ENCODE data around the gene MRFAP1L1.
"Not testable (repeated sequence)": the region's sequence is repeated elsewhere in the genome, so short reads cannot be mapped to it uniquely, and the experiment has no call there.

Gene MRFAP1L1

DNA sequence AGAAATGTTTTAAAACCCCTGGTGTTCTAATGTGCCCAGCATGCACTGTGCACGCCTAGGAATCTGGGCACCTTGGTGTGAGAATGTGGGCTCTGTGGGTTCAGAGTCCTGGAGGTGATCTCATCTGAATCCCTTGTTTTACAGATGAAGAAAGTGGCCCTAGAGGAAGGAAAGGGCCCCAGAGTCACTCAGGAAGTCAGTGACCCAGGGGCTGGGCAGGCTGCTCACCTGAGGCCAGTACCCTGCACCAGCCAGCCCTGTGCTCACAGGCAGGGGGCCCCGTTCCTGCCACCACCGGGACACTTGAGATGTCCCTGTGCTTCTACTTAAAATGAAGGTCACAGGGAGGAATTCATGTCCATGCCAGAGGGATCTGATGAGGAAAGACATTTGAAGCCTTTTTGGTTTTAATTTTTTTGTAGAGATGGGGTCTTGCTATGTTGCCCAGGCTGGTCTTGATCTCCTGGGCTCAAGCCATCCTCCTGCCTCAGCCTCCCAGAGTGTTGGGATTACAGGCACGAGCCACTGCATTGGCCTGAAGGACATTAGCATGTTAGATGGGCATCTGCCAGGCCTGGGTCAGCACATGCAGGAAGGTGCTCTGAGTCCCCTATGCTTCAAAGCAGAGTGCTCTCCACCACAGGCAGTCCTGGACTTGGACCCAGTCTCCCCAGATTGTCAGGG lies 23.4 kb downstream of the MRFAP1L1 start:
- DNase-seq: no peak

DNA sequence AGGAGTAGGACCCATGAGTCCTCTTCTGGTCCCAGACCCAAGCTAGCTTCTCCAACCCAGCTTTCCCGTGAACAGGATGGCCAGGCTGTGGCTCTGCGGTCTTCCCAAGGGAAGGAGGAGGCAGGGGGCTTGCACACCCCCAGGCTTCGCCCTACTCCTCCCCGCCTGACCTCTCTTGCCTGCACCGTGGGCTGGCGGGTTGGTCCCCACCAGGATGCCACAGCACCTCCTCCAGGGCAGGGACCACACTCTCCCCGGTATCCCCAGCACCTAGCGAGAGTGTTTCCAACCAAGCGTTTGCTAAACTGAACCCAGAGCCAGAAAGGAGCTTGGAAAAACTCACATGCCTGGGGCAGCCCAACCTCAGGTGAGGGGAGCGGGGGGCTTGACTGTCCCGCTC lies 25.0 kb downstream of the MRFAP1L1 start:
- no peak for DNase-seq

DNA sequence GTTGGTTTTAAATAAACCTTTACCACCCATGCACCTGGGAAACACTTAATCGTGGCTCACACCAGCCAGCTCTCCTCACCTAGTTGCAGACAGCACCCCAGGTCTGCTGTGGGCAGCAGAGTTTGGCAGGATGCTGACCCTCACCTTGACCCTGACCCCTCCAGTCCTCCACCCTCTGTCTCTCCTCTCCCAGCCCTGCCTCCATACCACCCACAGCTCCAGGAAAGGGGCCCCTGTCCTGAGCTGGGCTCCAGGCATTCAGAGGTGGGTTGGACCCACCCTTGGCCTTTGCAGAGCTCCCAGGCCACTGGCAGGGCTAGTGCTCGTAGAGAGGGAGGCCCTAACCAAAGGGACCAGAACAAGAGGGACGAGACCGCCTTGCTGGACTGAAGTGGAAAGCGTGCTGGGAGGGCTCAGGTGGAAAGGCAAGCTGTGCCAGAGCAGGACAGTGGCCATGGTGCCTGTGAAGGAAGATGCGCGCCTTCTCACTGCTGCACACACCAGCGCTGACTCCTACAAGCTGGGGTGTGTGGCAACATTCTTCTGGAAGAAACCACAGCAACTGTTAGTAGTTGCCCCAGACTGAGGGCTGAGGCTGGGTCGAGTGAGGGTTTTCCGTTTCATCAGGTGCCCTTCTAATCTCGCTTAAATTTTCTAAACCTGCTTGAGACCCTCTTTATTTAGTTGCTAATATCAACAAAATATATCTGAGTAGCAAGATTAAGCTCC lies 26.6 kb downstream of the MRFAP1L1 start:
- DNase-seq: no peak

DNA sequence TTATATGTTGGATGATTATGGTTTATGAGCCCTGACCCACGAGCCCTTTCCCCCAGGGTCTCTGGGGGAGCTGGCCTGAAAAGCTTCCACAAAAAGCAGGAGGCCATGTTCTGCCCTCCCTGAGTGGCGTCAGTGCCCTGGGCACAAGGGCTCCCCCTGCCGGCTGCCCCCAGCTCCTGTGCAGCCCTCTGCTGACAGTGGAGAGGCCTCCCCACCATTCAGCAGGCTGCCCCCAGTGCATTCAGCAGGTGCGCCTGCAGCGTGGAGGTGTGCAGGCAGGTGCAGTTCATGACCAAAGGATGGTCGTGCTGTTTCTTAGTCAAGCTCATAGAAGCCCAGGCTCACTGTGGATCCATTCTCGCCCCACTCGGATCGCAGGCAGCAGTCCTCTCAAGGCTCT lies 28.5 kb downstream of the MRFAP1L1 start:
- no peak for DNase-seq

DNA sequence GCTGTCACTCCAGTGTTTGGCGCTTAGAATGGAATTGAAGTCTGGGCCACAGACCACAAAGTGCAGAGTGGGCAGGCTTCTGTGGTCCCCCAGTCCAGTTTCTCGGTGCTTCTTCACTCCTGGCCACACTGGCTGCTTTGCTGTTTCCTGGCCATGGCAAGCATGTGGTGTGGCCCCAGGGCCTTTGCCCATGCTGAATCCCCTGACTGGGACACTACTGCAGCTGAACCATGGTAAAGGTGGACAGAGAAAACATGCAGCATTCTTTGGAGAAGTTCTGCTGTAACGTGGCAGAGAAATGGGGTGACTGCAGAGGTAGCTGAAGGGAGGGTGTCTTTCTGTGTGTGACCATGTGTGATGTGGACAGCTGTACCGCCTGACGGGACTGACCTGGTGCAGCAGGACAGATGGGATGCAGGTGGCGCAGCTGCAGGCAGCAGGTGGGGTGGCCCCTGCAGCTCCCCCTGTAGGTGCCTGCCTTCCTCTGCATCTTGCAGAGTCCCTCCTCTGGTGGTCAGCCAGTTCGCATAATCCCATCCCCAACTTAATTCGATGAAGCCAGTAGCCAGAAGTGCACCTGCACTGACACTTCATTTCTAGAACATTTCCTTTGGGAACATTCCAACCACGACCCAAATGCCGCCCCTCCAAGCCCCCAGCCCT lies 29.2 kb downstream of the MRFAP1L1 start:
- no peak for DNase-seq

DNA sequence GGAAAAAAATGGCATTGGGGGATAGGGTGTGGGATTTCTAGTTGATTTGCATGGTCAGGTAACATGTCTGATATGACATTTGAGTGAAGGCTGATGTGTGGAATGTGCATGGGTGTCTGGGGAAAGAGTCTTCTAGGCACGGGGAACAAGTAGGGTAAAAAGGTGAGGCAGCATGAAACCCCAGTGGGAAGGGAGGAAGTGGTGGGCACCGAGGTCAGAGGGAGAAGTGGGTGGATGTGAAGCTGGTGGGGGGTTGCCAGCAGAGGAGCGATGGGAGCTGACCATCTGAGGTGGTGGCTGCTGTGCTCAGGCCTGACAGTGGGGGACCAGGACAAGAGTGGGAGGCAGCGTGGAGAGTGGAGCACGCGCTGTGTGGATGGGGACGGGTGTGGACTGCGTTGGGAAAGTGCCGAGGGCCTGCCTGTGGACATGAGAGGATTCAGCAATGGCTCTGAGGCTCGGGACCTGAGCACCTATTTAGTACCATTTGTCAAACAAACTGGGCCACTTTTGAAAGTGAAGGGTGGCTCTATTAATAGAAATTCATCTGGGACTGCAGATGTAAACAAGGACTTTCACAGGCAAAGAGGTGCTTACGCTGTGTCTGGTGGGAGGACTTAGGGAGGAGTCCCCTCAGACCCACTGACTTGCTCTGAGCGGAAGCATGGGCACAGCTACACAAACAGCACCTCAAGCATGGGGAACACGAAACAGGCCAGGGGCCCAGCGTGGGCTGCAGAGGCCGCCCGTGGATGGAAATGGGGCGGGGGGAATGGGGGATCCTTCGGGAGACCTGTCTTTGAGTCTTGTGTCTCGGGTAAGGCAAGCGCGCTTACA lies 32.7 kb downstream of the MRFAP1L1 start:
- DNase-seq: no peak

DNA sequence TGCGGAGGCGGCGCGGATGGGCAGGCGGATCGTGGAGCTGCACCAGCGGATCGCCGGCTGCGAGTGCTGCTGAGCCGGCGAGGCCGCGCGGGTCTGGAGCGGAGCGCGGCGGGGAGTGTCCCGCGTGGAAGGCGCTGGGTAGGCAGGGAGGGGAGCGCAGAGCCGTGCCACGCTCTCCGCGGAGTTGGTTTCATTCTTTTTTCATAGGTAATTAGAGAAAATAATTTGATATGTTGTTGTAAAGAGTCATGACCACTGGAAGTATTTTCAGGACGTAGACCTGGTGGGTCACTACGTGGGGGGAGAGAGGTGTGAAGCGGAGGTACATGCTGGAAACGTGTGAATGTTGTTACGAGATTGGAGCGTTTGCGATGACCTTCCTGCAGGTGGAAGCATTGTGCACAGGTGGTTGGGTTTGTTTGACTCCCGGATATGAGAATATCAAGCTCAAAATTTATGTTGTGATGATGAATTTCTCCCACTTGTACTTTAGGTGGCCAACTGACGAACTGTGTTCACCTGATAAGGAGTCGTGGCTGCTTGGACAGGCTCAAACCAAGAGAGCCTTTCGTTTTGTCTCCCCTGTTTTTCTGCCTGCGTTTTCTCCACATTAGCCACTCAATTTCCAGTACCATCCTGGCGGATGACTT lies 35.0 kb downstream of the MRFAP1L1 start:
- peak; percentile 76 for DNase-seq

DNA sequence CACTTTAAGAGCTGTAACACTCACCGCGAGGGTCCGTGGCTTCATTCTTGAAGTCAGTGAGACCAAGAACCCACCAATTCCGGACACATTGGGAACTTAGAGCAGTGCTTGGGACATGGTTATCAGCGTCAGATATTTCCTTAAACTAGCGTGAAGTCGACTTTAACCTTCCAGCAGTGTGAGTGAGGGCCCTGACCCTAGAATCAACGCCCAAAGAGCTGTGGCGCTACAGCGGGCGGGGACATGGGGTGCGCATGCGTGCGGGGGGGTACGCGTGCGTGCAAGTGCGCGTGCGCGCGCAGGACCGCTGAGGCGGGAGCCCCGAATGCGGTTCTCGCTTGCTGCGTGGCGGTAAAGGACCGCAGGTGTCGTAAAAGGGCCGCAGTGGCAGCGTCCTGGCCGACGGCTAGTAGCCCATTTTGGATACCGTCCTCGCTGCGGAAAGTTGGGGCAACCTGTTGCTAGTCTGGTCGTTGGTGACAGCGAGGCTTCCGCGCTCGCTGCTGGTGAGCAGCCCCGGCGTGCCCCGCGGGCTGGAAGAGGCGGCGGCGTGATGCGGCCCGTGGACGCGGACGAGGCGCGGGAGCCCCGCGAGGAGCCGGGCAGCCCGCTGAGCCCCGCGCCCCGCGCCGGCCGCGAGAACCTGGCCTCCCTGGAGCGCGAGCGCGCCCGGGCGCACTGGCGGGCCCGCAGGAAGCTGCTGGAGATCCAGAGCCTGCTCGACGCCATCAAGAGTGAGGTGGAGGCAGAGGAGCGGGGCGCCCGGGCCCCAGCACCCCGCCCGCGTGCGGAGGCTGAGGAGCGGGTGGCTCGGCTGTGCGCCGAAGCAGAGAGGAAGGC lies 35.8 kb downstream of the MRFAP1L1 start:
- DNase-seq: peak; percentile 94

DNA sequence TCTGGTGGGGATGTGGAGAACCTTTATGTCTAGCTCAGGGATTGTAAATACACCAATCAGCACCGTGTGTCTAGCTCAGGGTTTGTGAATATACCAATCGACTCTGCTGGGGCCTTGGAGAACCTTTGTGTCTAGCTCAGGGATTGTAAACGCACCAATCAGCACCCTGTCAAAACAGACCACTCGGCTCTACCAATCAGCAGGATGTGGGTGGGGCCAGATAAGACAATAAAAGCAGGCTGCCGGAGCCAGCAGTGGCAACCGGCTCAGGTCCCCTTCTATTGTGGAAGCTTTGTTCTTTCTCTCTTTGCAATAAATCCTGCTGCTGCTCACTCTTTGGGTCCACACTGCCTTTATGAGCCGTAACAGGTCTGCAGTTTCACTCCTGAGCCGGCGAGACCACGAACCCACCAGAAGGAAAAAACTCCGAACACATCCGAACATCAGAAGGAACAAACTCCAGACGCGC lies 36.4 kb downstream of the MRFAP1L1 start:
- peak; percentile 37 for DNase-seq

DNA sequence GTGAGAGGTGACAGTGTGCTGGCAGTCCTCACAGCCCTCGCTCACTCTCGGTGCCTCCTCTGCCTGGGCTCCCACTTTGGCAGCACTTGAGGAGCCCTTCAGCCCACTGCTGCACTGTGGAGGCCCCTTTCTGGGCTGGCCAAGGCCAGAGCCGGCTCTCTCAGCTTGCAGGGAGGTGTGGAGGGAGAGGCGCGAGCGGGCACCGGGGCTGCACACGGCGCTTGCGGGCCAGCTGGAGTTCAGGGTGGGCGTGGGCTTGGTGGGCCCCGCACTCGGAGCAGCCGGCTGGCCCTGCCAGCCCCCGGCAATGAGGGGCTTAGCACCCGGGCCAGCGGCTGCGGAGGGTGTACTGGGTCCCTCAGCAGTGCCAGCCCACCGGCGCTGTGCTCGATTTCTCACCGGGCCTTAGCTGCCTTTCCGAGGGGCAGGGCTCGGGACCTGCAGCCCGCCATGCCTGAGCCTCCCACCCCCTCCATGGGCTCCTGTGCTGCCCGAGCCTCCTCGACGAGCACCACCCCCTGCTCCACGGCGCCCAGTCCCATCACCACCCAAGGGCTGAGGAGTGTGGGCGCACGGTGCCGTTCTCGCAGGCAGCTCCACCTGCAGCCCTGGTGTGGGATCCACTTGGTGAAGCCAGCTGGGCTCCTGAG lies 37.0 kb downstream of the MRFAP1L1 start:
- not testable (repeated sequence) for DNase-seq

DNA sequence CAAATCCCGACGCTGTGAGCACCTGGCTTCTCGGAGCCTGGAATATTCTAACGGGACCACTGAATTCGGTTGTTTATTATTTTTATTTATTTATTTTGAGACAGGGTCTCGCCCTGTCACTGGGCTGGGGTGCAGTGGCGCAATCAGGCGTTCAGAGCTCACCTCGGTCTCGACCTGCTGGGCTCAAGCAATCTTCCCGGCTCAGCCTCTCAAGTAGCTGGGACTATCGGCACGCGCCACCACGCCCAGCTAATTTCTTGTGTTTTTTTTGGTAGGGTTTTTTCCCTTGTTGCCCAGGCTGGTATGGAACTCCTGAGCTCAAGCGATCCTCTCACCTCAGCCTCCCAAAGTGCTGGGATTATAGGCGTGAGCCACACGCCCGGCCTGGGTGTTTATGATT lies 37.5 kb downstream of the MRFAP1L1 start:
- no peak for DNase-seq

DNA sequence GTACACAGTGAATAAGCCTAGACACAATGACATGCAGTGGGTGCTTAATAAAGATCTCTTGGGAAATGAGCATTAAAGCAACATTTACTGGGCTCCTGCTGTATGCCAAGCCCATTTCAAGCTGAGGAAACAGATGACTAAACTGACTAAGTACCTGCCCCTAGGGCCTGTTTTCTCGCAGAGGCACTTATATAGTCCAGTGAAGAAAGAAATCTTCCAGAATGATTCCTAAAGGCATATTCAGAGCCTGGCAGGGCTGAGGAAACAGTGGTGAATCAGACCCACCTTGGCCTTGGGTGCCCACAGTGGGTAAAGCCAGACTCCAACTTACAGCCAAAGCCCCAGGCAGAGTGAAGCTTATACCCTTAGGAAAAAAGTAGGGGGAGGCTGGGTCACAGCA lies 38.0 kb downstream of the MRFAP1L1 start:
- DNase-seq: no peak

DNA sequence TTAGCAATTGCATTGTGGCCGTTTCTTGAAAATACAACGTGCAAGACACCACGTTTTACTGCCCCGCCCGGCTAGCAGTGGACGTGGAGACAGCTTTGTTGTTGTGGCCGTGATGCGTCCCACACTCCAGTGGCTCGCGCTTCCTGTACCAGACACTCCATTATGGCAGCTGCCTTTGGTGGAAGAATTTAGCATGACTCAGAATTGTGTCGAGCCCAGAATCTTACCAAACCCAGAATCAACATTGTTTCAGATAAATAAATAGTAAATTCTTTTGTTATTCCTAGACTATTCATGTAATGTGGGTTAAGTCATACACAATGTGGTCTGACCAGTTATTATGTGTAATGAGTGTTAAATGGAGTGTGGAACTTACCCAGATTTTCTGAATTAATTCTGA lies 41.3 kb downstream of the MRFAP1L1 start:
- no peak for DNase-seq

DNA sequence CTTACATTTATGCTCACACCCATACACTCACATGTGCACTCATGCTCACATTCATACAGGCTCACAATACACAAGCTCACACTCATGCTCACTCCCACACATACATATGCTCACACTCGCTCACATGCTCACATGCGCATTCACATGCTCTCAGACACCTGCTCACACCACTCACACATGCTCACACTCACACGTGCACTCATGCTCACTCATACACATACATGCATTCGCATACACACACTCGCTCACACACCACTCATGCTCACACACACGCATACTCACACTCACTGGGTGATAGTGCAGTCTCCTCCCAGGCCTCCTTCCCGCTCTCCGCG lies 44.4 kb downstream of the MRFAP1L1 start:
- DNase-seq: no peak

DNA sequence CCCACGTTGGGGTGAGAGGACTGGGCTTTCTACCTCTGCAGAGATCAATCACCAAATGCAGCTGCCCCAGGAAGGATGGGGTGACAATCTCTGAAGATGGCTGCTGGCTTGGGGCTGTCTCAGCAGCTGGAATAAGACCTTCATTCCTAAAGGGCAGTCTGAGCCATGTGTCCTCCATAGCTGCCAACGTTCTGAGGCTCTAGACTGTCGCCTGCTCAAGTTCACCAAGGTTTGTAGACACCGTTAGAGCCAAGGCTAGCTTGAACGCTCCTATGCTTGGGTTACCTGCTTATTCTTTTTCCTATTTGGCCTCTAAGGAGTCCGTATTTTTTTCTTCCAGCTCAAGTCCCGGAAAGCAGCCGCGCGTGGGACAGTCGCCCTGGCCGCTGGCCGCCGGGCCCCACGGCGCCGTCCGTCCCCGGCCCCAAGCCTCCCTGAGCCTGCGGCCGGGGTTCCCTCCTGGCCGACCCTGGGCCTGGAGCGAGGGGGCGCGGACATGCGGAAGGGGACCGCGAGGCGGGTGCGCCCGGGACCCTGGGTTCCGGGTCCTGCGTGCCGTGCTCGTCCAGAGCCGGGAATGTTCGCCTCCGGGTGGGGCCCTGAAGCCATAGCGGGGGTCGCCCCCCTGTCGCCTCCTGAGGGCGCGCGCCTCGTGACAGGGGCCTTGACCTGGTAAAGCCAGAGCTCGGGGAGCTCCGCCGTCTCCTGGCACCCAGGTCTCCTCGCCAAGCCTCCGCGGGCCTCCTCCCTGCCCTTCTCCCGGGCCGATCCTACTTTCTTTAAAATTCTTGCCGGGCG lies 45.9 kb downstream of the MRFAP1L1 start:
- DNase-seq: no peak

DNA sequence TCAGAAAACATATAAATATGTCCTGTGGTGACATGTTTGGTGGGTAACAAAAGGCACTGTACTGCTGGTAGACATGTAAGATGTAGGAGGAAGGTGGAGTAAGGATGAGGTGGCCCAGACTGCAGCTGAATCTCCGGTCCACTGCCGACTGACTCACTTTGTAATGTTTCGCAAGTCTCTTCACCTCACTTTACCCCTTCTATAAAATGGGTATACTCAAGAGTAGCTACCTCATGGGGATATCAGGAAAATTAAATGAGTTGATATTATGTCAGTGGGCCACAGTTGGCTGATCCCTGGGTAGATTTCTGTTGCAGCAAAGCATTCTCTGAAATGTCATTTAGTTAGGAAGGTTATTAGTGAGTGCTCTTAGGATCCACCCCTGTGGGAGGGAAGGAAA lies 47.1 kb downstream of the MRFAP1L1 start:
- no peak for DNase-seq

DNA sequence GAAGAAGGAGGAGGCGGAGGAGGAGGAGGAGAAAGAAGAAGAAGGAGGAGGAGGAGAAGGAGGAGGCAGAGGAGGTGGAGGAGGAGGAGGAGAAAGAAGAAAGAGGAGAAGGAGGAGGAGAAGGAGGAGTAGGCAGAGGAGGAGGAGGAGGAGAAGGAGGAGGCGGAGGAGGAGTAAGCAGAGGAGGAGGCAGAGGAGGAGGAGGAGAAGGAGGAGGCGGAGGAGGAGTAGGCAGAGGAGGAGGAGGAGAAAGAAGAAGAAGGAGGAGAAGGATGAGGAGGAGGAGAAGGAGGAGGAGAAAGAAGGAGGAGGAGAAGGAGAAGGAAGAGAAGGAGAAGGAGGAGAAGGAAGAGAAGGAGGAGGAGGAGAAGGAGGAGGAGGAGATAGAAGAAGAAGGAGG lies 49.2 kb downstream of the MRFAP1L1 start:
- no peak for DNase-seq

DNA sequence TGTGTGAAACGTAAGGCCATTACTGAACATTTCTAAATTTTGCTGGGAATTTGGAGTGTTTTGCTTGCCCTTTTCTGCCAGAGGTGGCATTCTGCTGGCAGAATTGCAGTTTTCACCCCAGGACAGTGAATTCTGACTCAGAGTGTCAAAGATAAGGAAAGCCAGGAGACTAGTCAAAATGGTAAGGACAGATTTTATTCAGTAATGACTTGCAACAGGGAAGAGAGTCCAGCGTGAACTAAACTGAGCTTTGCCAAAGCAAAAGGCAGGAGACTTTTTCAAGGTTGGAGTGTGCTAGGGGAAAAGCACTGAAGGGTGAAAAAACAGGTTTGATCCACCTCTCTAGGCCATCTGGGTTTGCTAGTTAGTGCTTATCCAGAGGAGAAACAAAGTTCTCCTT lies 49.8 kb downstream of the MRFAP1L1 start:
- no peak for DNase-seq

DNA sequence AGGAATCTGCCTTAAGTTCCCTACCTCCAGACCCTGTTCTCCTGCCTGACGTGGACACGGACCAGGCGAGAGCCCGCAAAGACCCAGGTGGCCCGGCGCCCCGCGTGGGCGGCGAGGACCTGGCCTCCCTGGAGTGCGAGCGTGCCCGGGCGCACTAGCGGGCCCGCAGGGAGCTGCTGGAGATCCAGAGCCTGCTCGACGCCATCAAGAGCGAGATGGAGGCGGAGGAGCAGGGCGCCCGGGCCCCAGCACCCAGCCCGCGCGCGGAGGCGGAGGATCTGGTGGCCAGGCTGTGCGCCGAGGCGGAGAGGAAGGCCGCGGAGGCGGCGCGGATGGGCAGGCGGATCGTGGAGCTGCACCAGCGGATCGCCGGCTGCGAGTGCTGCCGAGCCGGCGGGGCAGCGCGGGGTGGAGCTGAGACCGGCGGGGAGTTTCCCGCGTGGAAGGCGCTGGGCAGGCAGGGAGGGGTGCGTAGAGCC lies 51.0 kb downstream of the MRFAP1L1 start:
- DNase-seq: peak; percentile 63

DNA sequence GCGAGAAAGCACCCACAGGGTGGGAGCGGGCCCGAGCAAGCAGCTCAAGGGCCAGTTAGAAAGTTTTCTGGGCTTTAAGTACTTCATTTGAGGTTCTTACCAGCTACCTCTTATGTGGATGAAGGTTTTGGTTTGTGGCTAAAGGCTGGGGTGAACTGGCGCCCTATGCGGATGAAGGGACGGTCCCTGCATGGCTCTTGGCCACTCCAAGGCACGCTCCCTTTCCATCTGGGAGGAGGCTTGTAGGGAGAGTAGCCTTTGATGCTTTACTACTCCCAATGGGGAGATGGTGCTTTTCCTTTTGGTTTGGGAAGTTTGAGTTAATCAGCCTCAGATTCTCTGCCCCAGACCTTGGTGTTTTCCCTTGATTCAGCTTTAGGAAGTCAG lies 51.5 kb downstream of the MRFAP1L1 start:
- no peak for DNase-seq

Data from CD4-positive, alpha-beta T cell treated with Interleukin-6 for 4 hours (primary cell).